Activated T-helper 1 cell treated with anti-CD3 and anti-CD28 coated beads, Interleukin-2, amount 50 U/mL, for 16 hours (primary cell): Measurements from ENCODE around the gene TANK.
"Not testable (repeated sequence)": the region's sequence is repeated elsewhere in the genome, so short reads cannot be mapped to it uniquely, and the experiment has no call there.

Experiments used
- DNase-seq, 2 donors: peaks; one replicate each; pipeline ENCODE4 v3.0.0-alpha.2; 2020; ENCODE audit warnings: low read depth in 1 of 2, low spot score in 1 of 2

TANK gene

GRCh38 chr2:161265874-161266273, 105.6 kb downstream of the TANK start:
- no peak for DNase-seq

DNA sequence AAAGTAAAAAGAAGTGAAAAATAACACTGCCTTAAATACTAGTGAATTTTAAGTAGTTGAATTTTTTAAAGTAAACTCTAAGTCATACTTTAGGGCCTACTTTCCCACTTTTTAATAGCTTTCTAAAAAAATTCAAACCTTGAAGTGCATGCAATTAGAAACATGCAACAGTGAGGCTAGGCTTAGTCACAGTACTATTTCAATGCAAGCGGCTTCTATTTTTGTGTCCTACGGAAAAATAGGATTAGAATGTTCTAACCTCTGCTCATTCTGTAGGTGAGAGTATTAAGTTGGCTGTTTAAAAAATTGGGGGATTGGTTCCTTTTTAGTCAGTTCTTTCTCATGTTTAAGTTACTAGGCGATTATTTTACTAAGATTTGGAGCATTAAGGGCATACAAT, 108.9 kb downstream of the TANK start:
- DNase-seq: no peak

GRCh38 chr2:161273038-161273760, 113.0 kb downstream of the TANK start:
- no peak for DNase-seq

- DNase-seq: not testable (repeated sequence)
These were observed 118.5 kb downstream of the TANK start for GRCh38 chr2:161278564-161279229.

DNA sequence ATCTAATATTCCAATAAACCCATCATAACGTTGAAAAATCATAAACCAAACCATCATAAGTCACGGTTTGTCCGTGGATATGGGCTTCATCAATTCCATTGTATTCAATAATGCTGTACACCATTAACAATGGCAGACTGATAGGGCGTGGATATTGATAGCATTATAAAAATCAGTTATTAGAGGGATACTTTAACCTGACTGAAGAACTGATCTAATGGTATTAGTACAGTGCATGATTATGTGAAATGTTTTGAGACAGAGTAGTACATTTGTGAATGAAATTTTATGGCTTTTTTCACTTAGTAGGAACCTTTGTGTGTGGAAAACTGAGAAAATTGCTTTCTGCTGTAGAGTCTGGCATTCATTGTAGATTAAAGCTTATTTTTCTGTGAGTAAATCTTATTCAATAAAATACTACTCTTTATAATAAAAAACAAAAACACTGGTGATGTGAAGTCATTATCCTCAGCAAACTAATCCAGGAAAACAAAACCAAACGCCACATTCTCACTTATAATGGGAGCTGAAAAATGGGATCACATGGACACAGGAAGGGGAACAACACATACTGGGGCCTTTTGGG, 119.1 kb downstream of the TANK start:
- not testable (repeated sequence) for DNase-seq

DNA sequence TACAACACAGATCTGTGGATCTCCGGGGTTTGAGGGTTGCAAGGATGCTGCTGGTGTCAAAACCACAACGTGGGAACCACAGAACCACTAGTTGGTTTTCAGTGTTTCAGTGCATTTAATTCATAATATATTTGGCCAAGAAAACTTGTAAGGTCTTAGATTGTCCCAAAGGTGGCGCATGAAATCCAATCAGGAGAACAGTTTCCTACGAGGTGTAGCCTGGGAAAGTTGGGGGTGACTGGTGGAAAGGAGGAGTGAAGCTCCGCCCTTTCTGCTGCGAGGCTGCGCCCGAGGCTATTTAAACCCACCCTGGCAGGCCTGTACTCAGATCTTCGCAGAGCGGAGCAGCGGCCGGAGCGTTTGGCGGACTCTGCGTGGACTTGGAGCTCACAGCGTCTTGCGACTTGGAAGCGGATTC, 120.7 kb downstream of the TANK start:
- peak; percentile 32 to 49 for DNase-seq

- DNase-seq: not testable (repeated sequence)
These were observed 121.5 kb downstream of the TANK start for GRCh38 chr2:161281615-161282310.

DNA sequence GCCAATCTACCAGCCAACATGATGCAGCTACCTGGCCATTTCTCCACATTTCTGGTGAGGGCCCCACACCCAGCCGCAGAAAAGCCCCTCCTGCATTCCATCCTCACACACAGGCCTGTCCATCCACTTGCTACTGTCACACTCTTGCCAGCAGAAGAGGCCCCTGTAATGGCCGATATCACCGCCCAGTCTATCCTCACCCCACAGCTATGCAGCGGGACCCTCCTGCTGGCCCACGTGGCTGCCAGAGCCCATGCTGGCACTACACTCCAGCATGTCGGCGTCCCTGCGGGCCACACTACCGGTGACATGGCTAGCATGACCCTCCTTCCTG, 122.0 kb downstream of the TANK start:
- not testable (repeated sequence) for DNase-seq

- DNase-seq: no peak
These were observed 123.7 kb downstream of the TANK start for GRCh38 chr2:161283926-161284325.
